ENCODE results near the gene CNTNAP2.
"Not testable (repeated sequence)": the region's sequence is repeated elsewhere in the genome, so short reads cannot be mapped to it uniquely, and the experiment has no call there.

DNA sequence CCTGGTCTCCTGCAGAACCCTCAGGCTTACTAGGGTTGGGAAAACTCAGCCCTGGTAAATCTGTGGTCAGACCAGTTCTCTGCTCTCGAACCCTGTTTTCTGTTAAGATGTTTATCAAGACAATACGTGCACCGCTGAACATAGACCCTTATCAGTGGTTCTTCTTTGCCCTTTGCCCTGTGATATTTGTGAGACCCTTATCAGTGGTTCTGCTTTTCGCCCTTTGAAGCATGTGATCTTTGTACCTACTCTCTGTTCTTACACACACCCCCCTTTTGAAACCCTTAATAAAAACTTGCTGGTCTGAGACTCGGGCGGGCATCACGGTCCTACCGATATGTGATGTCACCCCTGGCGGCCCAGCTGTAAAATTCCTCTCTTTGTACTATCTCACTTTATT, 2346.2 kb downstream of the CNTNAP2 start:
- TF ChIP-seq, protein P1, sequence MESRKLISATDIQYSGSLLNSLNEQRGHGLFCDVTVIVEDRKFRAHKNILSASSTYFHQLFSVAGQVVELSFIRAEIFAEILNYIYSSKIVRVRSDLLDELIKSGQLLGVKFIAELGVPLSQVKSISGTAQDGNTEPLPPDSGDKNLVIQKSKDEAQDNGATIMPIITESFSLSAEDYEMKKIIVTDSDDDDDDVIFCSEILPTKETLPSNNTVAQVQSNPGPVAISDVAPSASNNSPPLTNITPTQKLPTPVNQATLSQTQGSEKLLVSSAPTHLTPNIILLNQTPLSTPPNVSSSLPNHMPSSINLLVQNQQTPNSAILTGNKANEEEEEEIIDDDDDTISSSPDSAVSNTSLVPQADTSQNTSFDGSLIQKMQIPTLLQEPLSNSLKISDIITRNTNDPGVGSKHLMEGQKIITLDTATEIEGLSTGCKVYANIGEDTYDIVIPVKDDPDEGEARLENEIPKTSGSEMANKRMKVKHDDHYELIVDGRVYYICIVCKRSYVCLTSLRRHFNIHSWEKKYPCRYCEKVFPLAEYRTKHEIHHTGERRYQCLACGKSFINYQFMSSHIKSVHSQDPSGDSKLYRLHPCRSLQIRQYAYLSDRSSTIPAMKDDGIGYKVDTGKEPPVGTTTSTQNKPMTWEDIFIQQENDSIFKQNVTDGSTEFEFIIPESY (IDR thresholded peaks at IDR 0.05): not testable (repeated sequence)
- TF ChIP-seq JUND, RAD21, REST (IDR thresholded peaks at IDR 0.05): not testable (repeated sequence)
- TF ChIP-seq, protein P2, sequence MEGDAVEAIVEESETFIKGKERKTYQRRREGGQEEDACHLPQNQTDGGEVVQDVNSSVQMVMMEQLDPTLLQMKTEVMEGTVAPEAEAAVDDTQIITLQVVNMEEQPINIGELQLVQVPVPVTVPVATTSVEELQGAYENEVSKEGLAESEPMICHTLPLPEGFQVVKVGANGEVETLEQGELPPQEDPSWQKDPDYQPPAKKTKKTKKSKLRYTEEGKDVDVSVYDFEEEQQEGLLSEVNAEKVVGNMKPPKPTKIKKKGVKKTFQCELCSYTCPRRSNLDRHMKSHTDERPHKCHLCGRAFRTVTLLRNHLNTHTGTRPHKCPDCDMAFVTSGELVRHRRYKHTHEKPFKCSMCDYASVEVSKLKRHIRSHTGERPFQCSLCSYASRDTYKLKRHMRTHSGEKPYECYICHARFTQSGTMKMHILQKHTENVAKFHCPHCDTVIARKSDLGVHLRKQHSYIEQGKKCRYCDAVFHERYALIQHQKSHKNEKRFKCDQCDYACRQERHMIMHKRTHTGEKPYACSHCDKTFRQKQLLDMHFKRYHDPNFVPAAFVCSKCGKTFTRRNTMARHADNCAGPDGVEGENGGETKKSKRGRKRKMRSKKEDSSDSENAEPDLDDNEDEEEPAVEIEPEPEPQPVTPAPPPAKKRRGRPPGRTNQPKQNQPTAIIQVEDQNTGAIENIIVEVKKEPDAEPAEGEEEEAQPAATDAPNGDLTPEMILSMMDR (IDR thresholded peaks at IDR 0.05; ENCODE audit: low read depth, low read length, missing input control): not testable (repeated sequence)
